ENCODE results near the gene GOLGA7B.

- TF ChIP-seq TAF1 (IDR thresholded peaks at IDR 0.05; ENCODE audit: low read depth) (no peak), EGR1 (IDR thresholded peaks at IDR 0.05) (no peak), REST (IDR thresholded peaks at IDR 0.05; ENCODE audit: low read depth) (no peak), NFIC (IDR thresholded peaks at IDR 0.05) (no peak), TEAD4 (IDR thresholded peaks at IDR 0.05) (no peak), TCF12 (IDR thresholded peaks at IDR 0.05; ENCODE audit: low read depth) (no peak), RAD21 (IDR thresholded peaks at IDR 0.05; ENCODE audit: low read depth) (no peak)
These were observed 18.4 kb upstream of the GOLGA7B start for GRCh38 chr10:97831259-97831658.

Measured in Ishikawa (cell line).